ENCODE measurements around the gene KRT82.

DNA sequence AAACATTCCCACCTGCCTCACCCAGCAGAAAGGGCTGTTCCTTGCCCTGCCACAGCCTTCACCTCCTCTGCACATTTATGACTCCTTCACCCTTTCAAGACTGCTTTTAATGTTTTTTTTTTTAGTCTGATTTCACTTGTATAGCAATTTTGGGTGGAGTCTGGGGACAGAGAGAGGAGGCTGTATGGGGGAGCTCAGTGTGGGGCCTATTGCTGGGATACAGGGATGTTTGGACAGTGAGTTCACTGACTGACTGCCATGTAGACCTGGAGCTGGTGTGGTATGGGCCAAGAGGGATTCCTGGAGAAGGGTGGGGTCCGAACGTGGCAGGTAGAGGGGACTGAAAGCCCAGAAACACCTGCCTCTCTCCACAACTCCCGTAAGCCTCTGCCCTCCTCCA, 36.9 kb downstream of the KRT82 start:
- TF ChIP-seq CTCF (IDR thresholded peaks at IDR 0.05) (no peak), POLR2A (IDR thresholded peaks at IDR 0.05) (no peak)

All from right lobe of liver (tissue), 4 donors.